VCaP (cell line): ENCODE data around the gene RBBP8NL.

Experiments
- H3K27ac ChIP-seq: fragments of 450-650 bp; 2 replicates; pipeline ENCODE4 v1.5.1; 2017
- TF ChIP-seq, protein P1 (sequence below): fragments of 450-650 bp; conservative IDR thresholded peaks from 2 replicates; pipeline ENCODE4 v1.5.1; 2017; ENCODE audit warnings: mild to moderate bottlenecking, moderate library complexity

The RBBP8NL gene

GRCh38 chr20:62376112-62377063 is 51.0 kb downstream of the RBBP8NL start:
- H3K27ac ChIP-seq: no peak overlapping the region
- TF ChIP-seq, protein P1, sequence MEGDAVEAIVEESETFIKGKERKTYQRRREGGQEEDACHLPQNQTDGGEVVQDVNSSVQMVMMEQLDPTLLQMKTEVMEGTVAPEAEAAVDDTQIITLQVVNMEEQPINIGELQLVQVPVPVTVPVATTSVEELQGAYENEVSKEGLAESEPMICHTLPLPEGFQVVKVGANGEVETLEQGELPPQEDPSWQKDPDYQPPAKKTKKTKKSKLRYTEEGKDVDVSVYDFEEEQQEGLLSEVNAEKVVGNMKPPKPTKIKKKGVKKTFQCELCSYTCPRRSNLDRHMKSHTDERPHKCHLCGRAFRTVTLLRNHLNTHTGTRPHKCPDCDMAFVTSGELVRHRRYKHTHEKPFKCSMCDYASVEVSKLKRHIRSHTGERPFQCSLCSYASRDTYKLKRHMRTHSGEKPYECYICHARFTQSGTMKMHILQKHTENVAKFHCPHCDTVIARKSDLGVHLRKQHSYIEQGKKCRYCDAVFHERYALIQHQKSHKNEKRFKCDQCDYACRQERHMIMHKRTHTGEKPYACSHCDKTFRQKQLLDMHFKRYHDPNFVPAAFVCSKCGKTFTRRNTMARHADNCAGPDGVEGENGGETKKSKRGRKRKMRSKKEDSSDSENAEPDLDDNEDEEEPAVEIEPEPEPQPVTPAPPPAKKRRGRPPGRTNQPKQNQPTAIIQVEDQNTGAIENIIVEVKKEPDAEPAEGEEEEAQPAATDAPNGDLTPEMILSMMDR: no peak; the same call in 1 of the 2 replicates

GRCh38 chr20:62374331-62375152 is 52.8 kb downstream of the RBBP8NL start:
- peak overlapping the region; percentile 51 for H3K27ac ChIP-seq
- TF ChIP-seq, protein P1: no peak

DNA sequence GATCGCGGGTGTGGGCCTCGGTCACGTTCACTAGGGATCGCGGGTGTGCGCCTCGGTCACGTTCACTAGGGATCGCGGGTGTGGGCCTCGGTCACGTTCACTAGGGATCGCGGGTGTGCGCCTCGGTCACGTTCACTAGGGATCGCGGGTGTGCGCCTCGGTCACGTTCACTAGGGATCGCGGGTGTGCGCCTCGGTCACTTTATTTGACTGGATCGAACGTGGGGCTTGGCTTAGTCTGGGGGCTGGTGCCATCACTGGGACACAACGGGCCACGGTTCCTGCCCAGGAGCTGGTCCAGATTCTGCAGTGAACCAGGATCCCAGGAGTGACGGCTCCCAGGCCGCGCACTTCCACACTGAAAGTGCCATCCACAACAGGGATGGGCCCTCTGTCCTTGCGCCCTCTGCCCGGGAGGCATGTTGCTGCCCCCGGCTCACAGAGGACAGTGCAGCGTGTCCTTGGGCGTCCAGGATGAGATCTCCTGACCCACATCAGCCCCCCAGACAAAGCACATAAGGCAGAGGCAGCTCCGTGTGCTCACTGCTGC is 53.6 kb downstream of the RBBP8NL start:
- peak overlapping the region; percentile 51 for H3K27ac ChIP-seq

GRCh38 chr20:62372042-62372993 is 55.0 kb downstream of the RBBP8NL start:
- no peak overlapping the region for H3K27ac ChIP-seq
- TF ChIP-seq, protein P1: no peak

DNA sequence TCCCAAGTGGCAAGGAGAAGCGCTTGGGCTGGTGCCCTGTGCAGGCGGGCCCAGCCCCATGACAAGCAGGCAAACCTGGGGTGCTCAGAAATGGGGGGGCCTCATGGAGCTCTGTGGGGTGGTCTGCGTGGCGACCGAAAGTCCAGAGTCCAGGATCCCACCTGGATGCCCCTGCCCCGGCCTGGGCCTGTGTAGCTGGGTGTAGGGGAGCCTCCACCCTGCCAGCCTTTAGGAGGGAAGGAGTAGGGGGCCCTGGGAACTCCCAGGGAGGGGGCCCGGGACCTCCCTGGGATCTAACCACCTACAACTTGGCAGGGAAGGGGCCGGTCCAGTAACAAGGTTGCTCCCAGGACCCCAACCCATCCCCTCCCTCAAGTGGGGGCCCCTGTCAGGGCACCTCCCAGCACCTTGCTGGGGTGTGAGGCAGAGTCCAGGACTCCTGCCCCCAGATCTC is 55.7 kb downstream of the RBBP8NL start:
- TF ChIP-seq, protein P1: no peak
- H3K27ac ChIP-seq: no peak overlapping the region

DNA sequence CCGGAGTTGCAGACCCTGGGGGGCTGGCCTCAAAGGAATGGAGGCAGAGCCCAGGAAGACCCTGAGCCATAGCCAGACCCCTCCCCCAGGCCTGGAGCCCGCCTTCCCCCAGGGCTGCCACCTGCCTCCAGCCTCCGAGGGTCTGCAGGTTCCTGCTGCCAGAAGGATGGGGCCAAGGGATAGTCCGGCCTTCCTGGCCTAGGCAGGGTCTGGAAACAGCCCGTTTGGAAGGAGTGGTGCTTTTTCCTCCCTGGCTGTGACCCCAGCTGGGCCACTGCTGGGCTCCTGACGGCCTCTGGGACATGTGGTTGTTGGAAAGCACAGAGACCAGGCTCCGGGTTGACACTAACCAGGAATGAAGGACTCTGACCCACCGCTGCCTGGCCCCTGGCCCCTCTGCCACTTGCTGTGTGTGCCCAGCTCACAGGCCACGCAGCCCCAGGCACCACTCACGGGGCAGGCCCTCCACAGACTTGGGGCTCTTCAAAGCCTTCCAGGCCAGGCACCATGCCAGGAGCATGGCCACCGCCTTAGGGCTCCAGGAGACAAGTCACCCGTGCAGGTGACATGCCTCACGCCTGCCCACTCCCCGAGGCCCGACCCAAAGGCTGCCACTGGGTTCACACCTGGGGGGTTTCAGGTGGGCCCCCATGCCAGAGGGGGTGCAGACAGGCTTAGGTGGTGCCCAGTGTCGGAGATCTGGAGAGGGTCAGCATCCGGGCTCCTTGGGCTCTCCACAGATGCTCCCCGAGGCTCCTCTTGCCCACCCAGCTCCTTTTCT is 56.3 kb downstream of the RBBP8NL start:
- H3K27ac ChIP-seq: no peak overlapping the region
- TF ChIP-seq, protein P1: no peak
